H9 (cell line): ENCODE results near the gene TUBB6. TPM values are rescaled to one million over a fixed set of nuclear protein-coding genes. Genes with fewer than 3 reads are reported as not detected.

ENCODE experiments used
- DNase-seq: peaks from one replicate; pipeline ENCODE4 v3.0.0-alpha.2; 2017
- H2AFZ ChIP-seq: one replicate; pipeline ENCODE4 v1.6.1; 2013; ENCODE audit warnings: mild to moderate bottlenecking, low read length, control low read depth, moderate library complexity
- H2AK5ac ChIP-seq: 2 replicates; pipeline ENCODE4 v1.6.1; 2013; ENCODE audit warnings: low read length, control low read depth, mixed read lengths; ENCODE audit not compliant: insufficient read length
- H2BK120ac ChIP-seq: one replicate; pipeline ENCODE4 v1.6.1; 2013; ENCODE audit warnings: low read depth, mild to moderate bottlenecking, low read length, control low read depth, inconsistent platforms; ENCODE audit not compliant: poor library complexity, severe bottlenecking
- H2BK12ac ChIP-seq: 2 replicates; pipeline ENCODE4 v1.6.1; 2013; ENCODE audit warnings: low read length, control low read depth, mixed read lengths, low read depth; ENCODE audit not compliant: insufficient read length
- H2BK15ac ChIP-seq: 2 replicates; pipeline ENCODE4 v1.6.1; 2013; ENCODE audit warnings: low read depth, low read length, control low read depth
- H2BK20ac ChIP-seq: one replicate; pipeline ENCODE4 v1.6.1; 2013; ENCODE audit warnings: low read depth, mild to moderate bottlenecking, low read length, control low read depth, inconsistent platforms; ENCODE audit not compliant: poor library complexity, severe bottlenecking
- H2BK5ac ChIP-seq: 2 replicates; pipeline ENCODE4 v1.6.1; 2013; ENCODE audit warnings: low read length, control low read depth, mixed read lengths; ENCODE audit not compliant: insufficient read length
- H3K14ac ChIP-seq: 2 replicates; pipeline ENCODE4 v1.6.1; 2013; ENCODE audit warnings: low read length, control low read depth; ENCODE audit not compliant: insufficient read depth
- H3K18ac ChIP-seq: 2 replicates; pipeline ENCODE4 v1.6.1; 2013; ENCODE audit warnings: low read depth, mild to moderate bottlenecking, mixed read lengths, low read length, control low read depth; ENCODE audit not compliant: insufficient read length
- H3K23ac ChIP-seq: 2 replicates; pipeline ENCODE4 v1.6.1; 2013; ENCODE audit warnings: low read length, control low read depth, mixed read lengths, low read depth; ENCODE audit not compliant: insufficient read length
- H3K23me2 ChIP-seq: 2 replicates; pipeline ENCODE4 v1.6.1; 2013; ENCODE audit warnings: low read depth, mild to moderate bottlenecking, mixed read lengths, low read length, control low read depth; ENCODE audit not compliant: insufficient read length, poor library complexity, severe bottlenecking
- H3K27ac ChIP-seq: 2 replicates; pipeline ENCODE4 v1.5.1; 2013; ENCODE audit warnings: low read length, control low read depth, mixed read lengths, low read depth; ENCODE audit not compliant: insufficient read length
- H3K27me3 ChIP-seq: 2 replicates; pipeline ENCODE4 v1.6.1; 2013; ENCODE audit warnings: low read length, control low read depth, inconsistent platforms; ENCODE audit not compliant: insufficient read depth
- H3K4ac ChIP-seq: 2 replicates; pipeline ENCODE4 v1.6.1; 2013; ENCODE audit warnings: low read depth, mild to moderate bottlenecking, control low read depth, inconsistent platforms, low read length, moderate library complexity
- H3K4me1 ChIP-seq: 2 replicates; pipeline ENCODE4 v1.6.1; 2013; ENCODE audit warnings: low read length, control low read depth, inconsistent platforms; ENCODE audit not compliant: insufficient read depth
- H3K4me2 ChIP-seq: 2 replicates; pipeline ENCODE4 v1.6.1; 2013; ENCODE audit warnings: low read length, control low read depth, mixed read lengths; ENCODE audit not compliant: insufficient read length, insufficient read depth
- H3K56ac ChIP-seq: 2 replicates; pipeline ENCODE4 v1.6.1; 2013; ENCODE audit warnings: low read depth, mild to moderate bottlenecking, mixed read lengths, low read length, control low read depth; ENCODE audit not compliant: insufficient read length
- H3K79me1 ChIP-seq: 2 replicates; pipeline ENCODE4 v1.6.1; 2013; ENCODE audit warnings: low read depth, mild to moderate bottlenecking, moderate library complexity, low read length, control low read depth, inconsistent platforms; ENCODE audit not compliant: insufficient read depth, poor library complexity, severe bottlenecking
- H3K79me2 ChIP-seq: 2 replicates; pipeline ENCODE4 v1.6.1; 2013; ENCODE audit warnings: low read length, control low read depth, inconsistent platforms; ENCODE audit not compliant: insufficient read depth
- H3K9ac ChIP-seq: 2 replicates; pipeline ENCODE4 v1.6.1; 2013; ENCODE audit warnings: low read length, control low read depth, mixed read lengths; ENCODE audit not compliant: insufficient read length; ENCODE audit errors: extremely low read depth
- H3K9me3 ChIP-seq: one replicate; pipeline ENCODE4 v1.6.1; 2013; ENCODE audit warnings: low read depth, low read length, inconsistent platforms; ENCODE audit not compliant: control insufficient read depth
- H3T11ph ChIP-seq: one replicate; pipeline ENCODE4 v1.6.1; 2013; ENCODE audit warnings: mild to moderate bottlenecking, low read length, control low read depth, inconsistent platforms
- H4K20me1 ChIP-seq: one replicate; pipeline ENCODE4 v1.6.1; 2013; ENCODE audit not compliant: control insufficient read depth, insufficient read length, insufficient read depth
- H4K5ac ChIP-seq: 2 replicates; pipeline ENCODE4 v1.6.1; 2013; ENCODE audit warnings: low read depth, mild to moderate bottlenecking, mixed read lengths, low read length, control low read depth; ENCODE audit not compliant: insufficient read length
- H4K8ac ChIP-seq: replicated peaks from 2 replicates; pipeline ENCODE4 v1.6.1; 2013; ENCODE audit warnings: low read length, control low read depth, mixed read lengths, low read depth; ENCODE audit not compliant: insufficient read length
- H4K91ac ChIP-seq: 2 replicates; pipeline ENCODE4 v1.6.1; 2013; ENCODE audit warnings: low read depth, mild to moderate bottlenecking, moderate library complexity, mixed read lengths, low read length, control low read depth; ENCODE audit not compliant: insufficient read length
- H3K27ac Mint-ChIP-seq, 3 experiments: 2 replicates in 2 of 3; 3 replicates in 1 of 3; pipeline ENCODE4 v1.8.0; 2020 to 2021; ENCODE audit warnings: mixed read lengths in 3 of 3, mild to moderate bottlenecking in 1 of 3, moderate library complexity in 1 of 3
- H3K27me3 Mint-ChIP-seq: 2 replicates; pipeline ENCODE4 v1.8.0; 2021; ENCODE audit warnings: low read depth, mild to moderate bottlenecking, moderate library complexity, mixed read lengths
- H3K36me3 Mint-ChIP-seq, 3 experiments: 2 replicates in 2 of 3; 3 replicates in 1 of 3; pipeline ENCODE4 v1.8.0; 2020 to 2021; ENCODE audit warnings: low read depth in 3 of 3, mixed read lengths in 3 of 3; ENCODE audit not compliant: insufficient read depth in 1 of 3
- H3K4me1 Mint-ChIP-seq, 2 experiments: 2 replicates each; pipeline ENCODE4 v1.8.0; 2020; ENCODE audit warnings: mixed read lengths in 2 of 2
- H3K4me3 Mint-ChIP-seq, 2 experiments: 2 replicates in 1 of 2; 3 replicates in 1 of 2; pipeline ENCODE4 v1.8.0; 2020 to 2021; ENCODE audit warnings: mild to moderate bottlenecking in 2 of 2, mixed read lengths in 2 of 2, moderate library complexity in 1 of 2
- H3K9me3 Mint-ChIP-seq, 2 experiments: 2 replicates in 1 of 2; 3 replicates in 1 of 2; pipeline ENCODE4 v1.8.0; 2020; ENCODE audit warnings: mild to moderate bottlenecking in 2 of 2, mixed read lengths in 2 of 2, moderate library complexity in 1 of 2
- WGBS: extraction: QIAGEN DNeasy Blood & Tissue Kit; methylation state at CpG from one replicate; pipeline ENCODE4 v1.1.7; 2013; ENCODE audit warnings: missing lambda C conversion rate, low lambda C conversion rate, mixed read lengths; ENCODE audit not compliant: insufficient read length; ENCODE audit errors: extremely low coverage; 5-methylcytosine and 5-hydroxymethylcytosine counted together
- total RNA-seq: library from RNA; stranded (reverse); gene quantifications from 2 replicates; pipeline ENCODE4 v1.2.1, GENCODE V29; 2021
- TF ChIP-seq, protein P1 (sequence below): fragments of 200-600 bp; sonication (generic); conservative IDR thresholded peaks from 3 replicates; pipeline ENCODE4 v1.8.0; 2021; ENCODE audit warnings: antibody characterized with exemption, mild to moderate bottlenecking

Gene TUBB6
- total RNA-seq, 1 experiment from 2014 or later: 134 TPM

- no peak overlapping the region for H2BK5ac ChIP-seq
- no peak overlapping the region for H4K91ac ChIP-seq
- no peak overlapping the region for H2BK15ac ChIP-seq
- no peak overlapping the region for H2BK12ac ChIP-seq
- no peaks in the 10 kb centered on the region for H3K4me1 ChIP-seq
- WGBS: no CpG with 5 or more reads among the region's 11 CpGs
- H4K5ac ChIP-seq: no peak overlapping the region
- H3K27me3 ChIP-seq: no peaks in the 10 kb centered on the region
- H3K36me3 Mint-ChIP-seq: 0 out of 7 replicates have a peak, but pooled peaks cover 0 to 1% (median 0%) of the 10 kb centered on the region in 3 experiments
- DNase-seq: no peak
- no peak overlapping the region for H4K8ac ChIP-seq
- no peak overlapping the region for H3K27ac ChIP-seq
- no peak overlapping the region for H3K9ac ChIP-seq
- peaks cover 11% of the 10 kb centered on the region for H3K27me3 Mint-ChIP-seq
- no peaks in the 10 kb centered on the region for H3K79me1 ChIP-seq
- no peaks in the 10 kb centered on the region for H3K79me2 ChIP-seq
- H3K18ac ChIP-seq: no peak overlapping the region
- H3K9me3 Mint-ChIP-seq: peaks cover 4 to 6% of the 10 kb centered on the region in 2 experiments
- H3K14ac ChIP-seq: no peak overlapping the region
- H3K23me2 ChIP-seq: no peaks in the 10 kb centered on the region
- no peak overlapping the region for H2AK5ac ChIP-seq
- no peak overlapping the region for H3K27ac Mint-ChIP-seq
- no peak overlapping the region for H2BK120ac ChIP-seq
- no peak overlapping the region for H3K23ac ChIP-seq
- H2AFZ ChIP-seq: no peak overlapping the region
- no peaks in the 10 kb centered on the region for H3K9me3 ChIP-seq
- no peak overlapping the region for H2BK20ac ChIP-seq
- H3K56ac ChIP-seq: no peak overlapping the region
- no peak overlapping the region for H3T11ph ChIP-seq
- H3K4me1 Mint-ChIP-seq: peaks cover 4 to 8% of the 10 kb centered on the region in 2 experiments
- no peak overlapping the region for H3K4me2 ChIP-seq
- no peak overlapping the region for H3K4ac ChIP-seq
- H4K20me1 ChIP-seq: no peaks in the 10 kb centered on the region
- TF ChIP-seq, protein P1, sequence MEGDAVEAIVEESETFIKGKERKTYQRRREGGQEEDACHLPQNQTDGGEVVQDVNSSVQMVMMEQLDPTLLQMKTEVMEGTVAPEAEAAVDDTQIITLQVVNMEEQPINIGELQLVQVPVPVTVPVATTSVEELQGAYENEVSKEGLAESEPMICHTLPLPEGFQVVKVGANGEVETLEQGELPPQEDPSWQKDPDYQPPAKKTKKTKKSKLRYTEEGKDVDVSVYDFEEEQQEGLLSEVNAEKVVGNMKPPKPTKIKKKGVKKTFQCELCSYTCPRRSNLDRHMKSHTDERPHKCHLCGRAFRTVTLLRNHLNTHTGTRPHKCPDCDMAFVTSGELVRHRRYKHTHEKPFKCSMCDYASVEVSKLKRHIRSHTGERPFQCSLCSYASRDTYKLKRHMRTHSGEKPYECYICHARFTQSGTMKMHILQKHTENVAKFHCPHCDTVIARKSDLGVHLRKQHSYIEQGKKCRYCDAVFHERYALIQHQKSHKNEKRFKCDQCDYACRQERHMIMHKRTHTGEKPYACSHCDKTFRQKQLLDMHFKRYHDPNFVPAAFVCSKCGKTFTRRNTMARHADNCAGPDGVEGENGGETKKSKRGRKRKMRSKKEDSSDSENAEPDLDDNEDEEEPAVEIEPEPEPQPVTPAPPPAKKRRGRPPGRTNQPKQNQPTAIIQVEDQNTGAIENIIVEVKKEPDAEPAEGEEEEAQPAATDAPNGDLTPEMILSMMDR: no peak
- H3K4me3 Mint-ChIP-seq: no peak overlapping the region
Observed at GRCh38 chr18:12293831-12294230, 14.2 kb upstream of the TUBB6 start.
